ENCODE measurements around the gene JADE3.
A peak's percentile ranks its signal among the peaks of the same experiment; 100 is the strongest.
"Not testable (repeated sequence)": the region's sequence is repeated elsewhere in the genome, so short reads cannot be mapped to it uniquely, and the experiment has no call there.

The JADE3 gene

GRCh38 chrX:46953597-46953996 lies 41.4 kb downstream of the JADE3 start:
- H3K4me3 ChIP-seq (ENCODE audit: low read depth, low read length): peak overlapping the region; percentile 26; the same call in 1 of the 2 replicates
- peak; percentile 42 for DNase-seq (ENCODE audit: low read depth)
- no peak for TF ChIP-seq CTCF (IDR thresholded peaks at IDR 0.05; ENCODE audit: insufficient read depth, low read depth, low read length, missing control alignments)

- DNase-seq (ENCODE audit: low read depth): no peak
- TF ChIP-seq CTCF (IDR thresholded peaks at IDR 0.05; ENCODE audit: insufficient read depth, low read depth, low read length, missing control alignments): no peak
- no peak overlapping the region for H3K4me3 ChIP-seq (ENCODE audit: low read depth, low read length)
These were observed 42.5 kb downstream of the JADE3 start for GRCh38 chrX:46954716-46955115.

- H3K4me3 ChIP-seq (ENCODE audit: low read depth, low read length); DNase-seq (ENCODE audit: low read depth): not testable (repeated sequence)
These were observed 44.4 kb downstream of the JADE3 start for GRCh38 chrX:46956589-46956988.

GRCh38 chrX:46957297-46957696 lies 45.1 kb downstream of the JADE3 start:
- TF ChIP-seq CTCF (IDR thresholded peaks at IDR 0.05; ENCODE audit: insufficient read depth, low read depth, low read length, missing control alignments): no peak

GRCh38 chrX:46959101-46959500 lies 46.9 kb downstream of the JADE3 start:
- no peak for DNase-seq (ENCODE audit: low read depth)
- H3K4me3 ChIP-seq (ENCODE audit: low read depth, low read length): no peak overlapping the region
- TF ChIP-seq CTCF (IDR thresholded peaks at IDR 0.05; ENCODE audit: insufficient read depth, low read depth, low read length, missing control alignments): no peak

More at GRCh38 chrX:46957297-46957696, 45.1 kb downstream of the JADE3 start:
- no peak for DNase-seq (ENCODE audit: low read depth)
- H3K4me3 ChIP-seq (ENCODE audit: low read depth, low read length): no peak overlapping the region

GRCh38 chrX:46959985-46960700 lies 47.9 kb downstream of the JADE3 start:
- TF ChIP-seq CTCF (IDR thresholded peaks at IDR 0.05; ENCODE audit: insufficient read depth, low read depth, low read length, missing control alignments): no peak
- DNase-seq (ENCODE audit: low read depth): no peak
- H3K4me3 ChIP-seq (ENCODE audit: low read depth, low read length): no peak overlapping the region

- no peak for TF ChIP-seq CTCF (IDR thresholded peaks at IDR 0.05; ENCODE audit: insufficient read depth, low read depth, low read length, missing control alignments)
- no peak overlapping the region for H3K4me3 ChIP-seq (ENCODE audit: low read depth, low read length)
- no peak for DNase-seq (ENCODE audit: low read depth)
These were observed 48.9 kb downstream of the JADE3 start for GRCh38 chrX:46961097-46961496.
